ENCODE data around the gene MAT2B.

DNA sequence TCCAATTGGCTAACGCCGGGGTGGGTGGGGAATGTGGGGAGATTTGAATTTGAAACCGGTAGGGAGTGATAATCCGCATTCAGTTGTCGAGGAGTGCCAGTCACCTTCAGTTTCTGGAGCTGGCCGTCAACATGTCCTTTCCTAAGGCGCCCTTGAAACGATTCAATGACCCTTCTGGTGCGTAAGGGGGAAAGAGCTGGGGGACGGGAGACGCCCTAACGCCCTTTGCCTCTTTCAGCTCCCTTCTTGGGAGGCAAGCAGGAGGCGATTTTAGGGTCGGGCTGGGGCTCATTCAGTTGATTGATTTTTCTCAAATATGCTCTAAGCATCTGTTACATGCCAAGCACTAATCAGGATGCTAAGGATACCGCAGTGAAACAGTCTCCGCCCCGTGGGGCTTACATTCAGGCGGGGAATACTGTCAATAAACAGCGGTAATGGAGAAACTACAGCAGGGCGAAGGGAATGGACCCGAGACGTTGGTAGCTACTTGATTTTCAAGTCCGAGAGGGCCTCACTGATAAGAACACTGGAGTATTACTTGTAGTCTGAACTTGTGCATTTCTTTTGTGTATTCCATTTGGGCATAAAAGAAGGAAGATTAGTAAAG lies 44.8 kb upstream of the MAT2B start, which contains the start of gene HMMR:
- TF ChIP-seq BHLHE40 (IDR thresholded peaks at IDR 0.05; ENCODE audit: borderline replicate concordance) (no peak), PKNOX1 (IDR thresholded peaks at IDR 0.05) (peak; percentile 46), FOXM1 (IDR thresholded peaks at IDR 0.05; ENCODE audit: borderline replicate concordance) (peak; percentile 87; the same call in 1 of the 2 replicates), ARNT (IDR thresholded peaks at IDR 0.05) (no peak), FOXA1 (IDR thresholded peaks at IDR 0.05) (no peak), HDGF (IDR thresholded peaks at IDR 0.05; ENCODE audit: borderline replicate concordance) (no peak), ELF4 (IDR thresholded peaks at IDR 0.05) (no peak), TARDBP (IDR thresholded peaks at IDR 0.05) (no peak), SP1 (IDR thresholded peaks at IDR 0.05) (no peak), CTBP1 (IDR thresholded peaks at IDR 0.05; ENCODE audit: borderline replicate concordance) (no peak), LEF1 (IDR thresholded peaks at IDR 0.05; ENCODE audit: borderline replicate concordance) (no peak)

Measured in HEK293T (cell line).